NT2/D1 (cell line): ENCODE data around the gene MCOLN2.

Experiments
- SUZ12 ChIP-seq: IDR thresholded peaks from 2 replicates; pipeline ENCODE4 v1.6.1; 2011; ENCODE audit not compliant: insufficient read length, insufficient read depth; ENCODE audit errors: extremely low read depth
- YY1 ChIP-seq: IDR thresholded peaks from 2 replicates; pipeline ENCODE4 v1.6.1; 2011; ENCODE audit not compliant: insufficient read length, insufficient read depth

- TF ChIP-seq SUZ12 (no peak), YY1 (no peak)
Observed at GRCh38 chr1:84896279-84896678, 100.6 kb downstream of the MCOLN2 start.
